ENCODE data around the gene OR10A2. TPM values are rescaled to one million over a fixed set of nuclear protein-coding genes. Genes with fewer than 3 reads are reported as not detected.
"Not testable (repeated sequence)": the region's sequence is repeated elsewhere in the genome, so short reads cannot be mapped to it uniquely, and the experiment has no call there.

The OR10A2 gene
- total RNA-seq, 1 donor from 2014 or later = not detected

DNA sequence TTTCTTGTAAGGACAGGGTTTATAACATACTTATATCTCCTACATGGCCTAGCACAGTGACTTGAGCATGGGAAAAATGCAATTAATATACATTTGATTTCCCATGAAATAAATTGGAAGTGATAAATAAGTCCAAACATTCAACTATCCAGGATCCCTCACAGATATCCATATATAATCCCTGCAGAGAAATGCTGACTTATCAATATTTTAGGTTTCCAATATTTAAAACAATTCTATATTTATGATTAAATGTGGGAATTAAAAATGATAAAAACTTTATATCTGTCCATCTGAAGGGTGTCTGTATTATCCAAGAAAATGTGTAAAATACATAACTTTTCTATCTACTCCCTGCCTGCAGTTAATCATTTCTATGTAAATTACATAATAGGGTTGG lies 19.9 kb downstream of the OR10A2 start:
- DNase-seq (ENCODE audit: low read depth, low spot score) = no peak
- H3K4me1 Mint-ChIP-seq = no peaks in the 10 kb centered on the region
- H3K36me3 Mint-ChIP-seq (ENCODE audit: low read depth) = no peaks in the 10 kb centered on the region
- no peaks in the 10 kb centered on the region for H3K27me3 Mint-ChIP-seq (ENCODE audit: low read depth)
- TF ChIP-seq, protein P1, sequence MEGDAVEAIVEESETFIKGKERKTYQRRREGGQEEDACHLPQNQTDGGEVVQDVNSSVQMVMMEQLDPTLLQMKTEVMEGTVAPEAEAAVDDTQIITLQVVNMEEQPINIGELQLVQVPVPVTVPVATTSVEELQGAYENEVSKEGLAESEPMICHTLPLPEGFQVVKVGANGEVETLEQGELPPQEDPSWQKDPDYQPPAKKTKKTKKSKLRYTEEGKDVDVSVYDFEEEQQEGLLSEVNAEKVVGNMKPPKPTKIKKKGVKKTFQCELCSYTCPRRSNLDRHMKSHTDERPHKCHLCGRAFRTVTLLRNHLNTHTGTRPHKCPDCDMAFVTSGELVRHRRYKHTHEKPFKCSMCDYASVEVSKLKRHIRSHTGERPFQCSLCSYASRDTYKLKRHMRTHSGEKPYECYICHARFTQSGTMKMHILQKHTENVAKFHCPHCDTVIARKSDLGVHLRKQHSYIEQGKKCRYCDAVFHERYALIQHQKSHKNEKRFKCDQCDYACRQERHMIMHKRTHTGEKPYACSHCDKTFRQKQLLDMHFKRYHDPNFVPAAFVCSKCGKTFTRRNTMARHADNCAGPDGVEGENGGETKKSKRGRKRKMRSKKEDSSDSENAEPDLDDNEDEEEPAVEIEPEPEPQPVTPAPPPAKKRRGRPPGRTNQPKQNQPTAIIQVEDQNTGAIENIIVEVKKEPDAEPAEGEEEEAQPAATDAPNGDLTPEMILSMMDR (conservative IDR thresholded peaks at IDR 0.05) = no peak
- no peaks in the 10 kb centered on the region for H3K9me3 Mint-ChIP-seq
- no peak overlapping the region for H3K27ac Mint-ChIP-seq (ENCODE audit: unreplicated experiment)
- H3K4me3 Mint-ChIP-seq = no peak overlapping the region

DNA sequence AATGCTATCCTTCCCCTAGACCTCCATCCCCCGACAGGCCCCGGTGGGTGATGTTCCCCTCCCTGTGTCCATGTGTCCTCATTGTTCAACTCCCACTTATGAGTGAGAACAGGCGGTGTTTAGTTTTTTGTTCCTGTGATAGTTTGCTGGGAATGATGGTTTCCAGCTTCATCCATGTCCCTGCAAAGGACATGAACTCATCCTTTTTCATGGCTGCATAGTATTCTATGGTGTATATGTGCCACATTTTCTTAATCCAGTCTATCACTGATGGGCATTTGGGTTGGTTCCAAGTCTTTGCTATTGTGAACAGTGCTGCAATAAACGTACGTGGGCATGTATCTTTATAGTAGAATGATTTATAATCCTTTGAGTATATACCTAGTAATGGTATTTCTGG lies 24.9 kb downstream of the OR10A2 start:
- DNase-seq (ENCODE audit: low read depth, low spot score); H3K36me3 Mint-ChIP-seq (ENCODE audit: low read depth); H3K27ac Mint-ChIP-seq (ENCODE audit: unreplicated experiment); H3K27me3 Mint-ChIP-seq (ENCODE audit: low read depth); H3K9me3 Mint-ChIP-seq; H3K4me1 Mint-ChIP-seq; H3K4me3 Mint-ChIP-seq: not testable (repeated sequence)

DNA sequence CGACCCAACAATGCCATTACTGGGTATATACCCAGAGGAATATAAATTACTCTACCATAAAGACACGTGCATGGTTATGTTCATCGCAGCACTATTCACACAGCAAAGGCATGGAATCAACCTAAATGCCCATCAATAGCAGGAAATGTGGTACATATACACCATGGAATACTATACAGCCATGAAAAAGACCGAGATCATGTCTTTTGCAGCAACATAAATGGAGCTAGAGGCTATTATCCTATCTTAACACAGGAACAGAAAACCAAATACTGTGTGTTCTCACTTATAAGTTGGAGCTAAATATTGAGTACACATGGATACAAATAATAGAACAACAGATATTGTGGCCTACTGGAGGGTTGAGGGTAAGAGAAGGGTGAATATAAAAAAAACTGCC lies 26.0 kb downstream of the OR10A2 start:
- H3K9me3 Mint-ChIP-seq = no peaks in the 10 kb centered on the region
- no peak overlapping the region for H3K4me3 Mint-ChIP-seq

DNA sequence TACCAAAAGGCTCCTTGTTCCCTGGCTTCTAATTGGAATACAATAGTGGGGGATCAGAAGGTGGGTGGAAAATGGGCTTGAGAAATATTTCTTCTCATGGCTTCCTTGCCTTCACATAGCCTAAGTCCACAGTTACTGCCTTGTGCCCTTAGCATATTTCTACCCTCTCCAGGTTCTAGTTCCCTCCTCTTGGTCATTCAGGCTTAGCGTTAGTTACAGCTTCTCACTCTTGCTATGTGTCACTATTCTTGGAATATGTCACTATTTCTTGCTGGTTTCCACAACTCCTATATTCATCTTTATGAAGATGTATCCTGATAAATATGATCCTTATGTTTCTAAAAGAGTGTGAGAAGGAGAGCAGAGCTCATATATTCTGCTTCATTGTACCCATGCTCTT lies 27.0 kb downstream of the OR10A2 start:
- Mint-ChIP-seq H3K27ac (ENCODE audit: unreplicated experiment) (no peak overlapping the region), H3K27me3 (ENCODE audit: low read depth) (no peaks in the 10 kb centered on the region), H3K4me3 (no peak overlapping the region), H3K9me3 (no peaks in the 10 kb centered on the region), H3K4me1 (no peaks in the 10 kb centered on the region), H3K36me3 (ENCODE audit: low read depth) (no peaks in the 10 kb centered on the region)
- DNase-seq (ENCODE audit: low read depth, low spot score) = no peak
- TF ChIP-seq, protein P1 (conservative IDR thresholded peaks at IDR 0.05) = no peak

More for the DNA sequence above, 26.0 kb downstream of the OR10A2 start:
- TF ChIP-seq, protein P1 (conservative IDR thresholded peaks at IDR 0.05) = no peak
- no peak for DNase-seq (ENCODE audit: low read depth, low spot score)
- no peaks in the 10 kb centered on the region for H3K27me3 Mint-ChIP-seq (ENCODE audit: low read depth)
- no peaks in the 10 kb centered on the region for H3K36me3 Mint-ChIP-seq (ENCODE audit: low read depth)
- H3K4me1 Mint-ChIP-seq = no peaks in the 10 kb centered on the region
- no peak overlapping the region for H3K27ac Mint-ChIP-seq (ENCODE audit: unreplicated experiment)

DNA sequence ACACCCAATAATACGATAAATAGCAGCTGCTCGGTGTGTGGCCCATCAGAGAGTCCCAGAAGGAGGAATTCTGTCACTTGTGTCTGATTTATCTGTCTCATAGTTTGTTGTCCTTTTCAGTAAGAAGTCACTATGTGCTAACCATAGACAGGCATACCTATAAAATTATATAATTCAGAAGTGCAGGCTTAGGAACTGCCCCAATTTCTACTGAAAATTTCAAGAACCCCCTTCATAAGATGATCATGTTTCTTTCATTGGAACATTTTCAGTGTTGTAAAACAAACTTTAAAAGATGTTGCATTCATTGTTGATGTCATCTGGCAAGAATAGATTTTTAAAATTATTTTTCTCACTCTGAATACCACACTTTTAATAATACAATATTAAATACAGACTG lies 29.5 kb downstream of the OR10A2 start, which contains the start of gene OR2D2:
Gene OR2D2 (minus strand): TSS at position 101 of the 400 bp plus-strand sequence. CDS start 0 bp downstream, at position 101.
- no peak within 1 kb of the TSS for H3K4me3 Mint-ChIP-seq
- H3K27ac Mint-ChIP-seq (ENCODE audit: unreplicated experiment) = no peak within 1 kb of the TSS
- TF ChIP-seq, protein P1 (conservative IDR thresholded peaks at IDR 0.05) = no peak
- H3K9me3 Mint-ChIP-seq = no peaks in the 10 kb centered on the region
- no peaks in the 10 kb centered on the region for H3K36me3 Mint-ChIP-seq (ENCODE audit: low read depth)
- H3K4me1 Mint-ChIP-seq = no peaks in the 10 kb centered on the region
- no peak for DNase-seq (ENCODE audit: low read depth, low spot score)
- no peaks in the 10 kb centered on the region for H3K27me3 Mint-ChIP-seq (ENCODE audit: low read depth)

DNA sequence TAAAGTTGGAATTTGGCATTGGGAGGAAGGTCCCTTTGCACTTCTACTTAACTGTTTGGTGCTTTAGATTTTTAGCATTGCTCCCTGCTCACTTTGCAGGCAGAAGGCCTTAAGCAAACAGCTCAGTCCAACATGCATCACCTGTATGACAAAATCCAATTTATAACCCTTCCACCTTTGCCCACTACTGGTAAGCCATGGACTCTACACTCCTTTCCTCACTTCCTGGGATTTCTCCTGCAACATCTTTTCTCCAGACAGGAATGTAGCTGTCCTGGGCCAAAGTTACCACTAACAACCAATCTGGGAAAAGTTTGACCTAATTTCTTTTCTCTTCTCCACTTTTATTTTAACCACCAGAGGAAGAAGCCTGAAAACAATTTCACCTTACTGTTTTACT lies 31.2 kb downstream of the OR10A2 start:
- no peak for DNase-seq (ENCODE audit: low read depth, low spot score)
- H3K27me3 Mint-ChIP-seq (ENCODE audit: low read depth) = no peaks in the 10 kb centered on the region
- H3K4me3 Mint-ChIP-seq = no peak overlapping the region

More for the DNA sequence above, 31.2 kb downstream of the OR10A2 start:
- Mint-ChIP-seq H3K9me3 (no peaks in the 10 kb centered on the region), H3K36me3 (ENCODE audit: low read depth) (no peaks in the 10 kb centered on the region), H3K4me1 (no peaks in the 10 kb centered on the region), H3K27ac (ENCODE audit: unreplicated experiment) (no peak overlapping the region)
- TF ChIP-seq, protein P1 (conservative IDR thresholded peaks at IDR 0.05) = no peak
